Measurements from ENCODE around the gene TFDP2.

DNA sequence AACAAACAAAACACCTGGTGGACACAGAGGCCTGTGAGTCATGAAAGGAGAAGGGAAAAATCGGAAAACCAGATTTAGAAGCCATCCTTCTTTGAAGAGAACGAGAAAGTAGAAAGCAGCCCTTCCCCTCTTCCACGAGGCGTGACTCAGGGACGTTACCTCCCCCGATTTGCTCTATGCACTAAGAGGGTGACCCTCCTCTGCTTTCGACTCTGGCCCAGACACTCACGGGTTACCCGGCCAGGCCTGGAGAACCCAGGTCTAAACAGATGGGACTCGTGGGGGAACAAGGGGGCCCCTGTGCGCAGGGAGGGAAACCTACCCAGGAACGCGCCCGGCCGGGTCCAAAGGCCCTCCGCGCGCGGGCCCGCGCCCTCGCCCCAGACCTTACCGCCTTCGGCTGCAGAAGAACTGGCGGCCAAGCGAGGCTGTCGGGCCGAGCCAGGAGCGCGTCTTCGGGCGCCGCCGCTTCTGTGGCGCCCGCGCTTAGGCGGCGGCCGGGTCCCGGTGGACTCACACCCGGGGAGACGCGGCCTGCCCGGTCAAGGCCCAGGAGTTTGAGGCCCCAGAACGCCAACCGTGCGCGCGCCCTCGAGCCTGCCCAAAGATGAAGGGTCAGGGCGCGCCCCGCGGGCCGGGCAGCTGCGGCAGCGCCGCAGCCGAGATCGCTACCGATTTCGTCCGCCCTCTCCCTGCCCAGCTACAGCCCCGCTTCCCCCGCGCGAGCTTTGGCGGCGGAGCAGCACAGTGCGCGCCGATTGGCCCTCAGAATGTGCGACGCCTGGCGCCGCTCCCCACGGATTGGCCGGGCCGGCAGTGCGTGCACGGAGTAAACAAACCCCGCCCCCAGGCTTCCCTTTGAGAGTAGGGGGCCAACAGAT is at the start of gene TFDP2:
- TF ChIP-seq, protein P1, sequence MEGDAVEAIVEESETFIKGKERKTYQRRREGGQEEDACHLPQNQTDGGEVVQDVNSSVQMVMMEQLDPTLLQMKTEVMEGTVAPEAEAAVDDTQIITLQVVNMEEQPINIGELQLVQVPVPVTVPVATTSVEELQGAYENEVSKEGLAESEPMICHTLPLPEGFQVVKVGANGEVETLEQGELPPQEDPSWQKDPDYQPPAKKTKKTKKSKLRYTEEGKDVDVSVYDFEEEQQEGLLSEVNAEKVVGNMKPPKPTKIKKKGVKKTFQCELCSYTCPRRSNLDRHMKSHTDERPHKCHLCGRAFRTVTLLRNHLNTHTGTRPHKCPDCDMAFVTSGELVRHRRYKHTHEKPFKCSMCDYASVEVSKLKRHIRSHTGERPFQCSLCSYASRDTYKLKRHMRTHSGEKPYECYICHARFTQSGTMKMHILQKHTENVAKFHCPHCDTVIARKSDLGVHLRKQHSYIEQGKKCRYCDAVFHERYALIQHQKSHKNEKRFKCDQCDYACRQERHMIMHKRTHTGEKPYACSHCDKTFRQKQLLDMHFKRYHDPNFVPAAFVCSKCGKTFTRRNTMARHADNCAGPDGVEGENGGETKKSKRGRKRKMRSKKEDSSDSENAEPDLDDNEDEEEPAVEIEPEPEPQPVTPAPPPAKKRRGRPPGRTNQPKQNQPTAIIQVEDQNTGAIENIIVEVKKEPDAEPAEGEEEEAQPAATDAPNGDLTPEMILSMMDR (conservative IDR thresholded peaks at IDR 0.05; ENCODE audit: low read length): 0 out of 2 replicates have a peak, but pooled peaks have one; percentile 16
- no peak for TF ChIP-seq EZH2phosphoT487 (IDR thresholded peaks at IDR 0.05; ENCODE audit: borderline replicate concordance, low read depth, low read length)
